Urinary bladder (tissue), 4 donors: ENCODE results near the gene ZNF839. TPM values are rescaled to one million over a fixed set of nuclear protein-coding genes. Genes with fewer than 3 reads are reported as not detected.

ENCODE experiments used
- DNase-seq: peaks from one replicate; pipeline ENCODE4 v3.0.0-alpha.2; 2015; ENCODE audit errors: extremely low spot score
- H3K27ac ChIP-seq: one replicate; pipeline ENCODE4 v1.5.1; 2013; ENCODE audit warnings: low read depth, mild to moderate bottlenecking, moderate library complexity
- H3K36me3 ChIP-seq: one replicate; pipeline ENCODE4 v1.6.1; 2013; ENCODE audit warnings: mild to moderate bottlenecking, moderate library complexity; ENCODE audit not compliant: insufficient read depth
- H3K4me1 ChIP-seq: one replicate; pipeline ENCODE4 v1.6.1; 2013; ENCODE audit warnings: mild to moderate bottlenecking, moderate library complexity; ENCODE audit not compliant: insufficient read depth
- H3K4me3 ChIP-seq: one replicate; pipeline ENCODE4 v1.5.1; 2013; ENCODE audit warnings: low read depth, low read length
- WGBS: extraction: QIAGEN DNeasy Blood & Tissue Kit; methylation state at CpG from one replicate; pipeline ENCODE4 v1.1.7; 2013; 5-methylcytosine and 5-hydroxymethylcytosine counted together
- polyA plus RNA-seq: library from polyadenylated mRNA; stranded (reverse); fragments of 200-250 nt; gene quantifications from one replicate; pipeline ENCODE4 v1.2.3, GENCODE V29; 2013
- total RNA-seq: library from RNA; depleted of rRNA; stranded (reverse); fragments of >200 nt; gene quantifications from one replicate; pipeline ENCODE4 v1.2.3, GENCODE V29; 2014
- donor health status: healthy with polysubstance abuse.
- donor health status: healthy.

The ZNF839 gene
- total RNA-seq, result 10.6 TPM
- polyA plus RNA-seq, result 7.0 TPM

DNA sequence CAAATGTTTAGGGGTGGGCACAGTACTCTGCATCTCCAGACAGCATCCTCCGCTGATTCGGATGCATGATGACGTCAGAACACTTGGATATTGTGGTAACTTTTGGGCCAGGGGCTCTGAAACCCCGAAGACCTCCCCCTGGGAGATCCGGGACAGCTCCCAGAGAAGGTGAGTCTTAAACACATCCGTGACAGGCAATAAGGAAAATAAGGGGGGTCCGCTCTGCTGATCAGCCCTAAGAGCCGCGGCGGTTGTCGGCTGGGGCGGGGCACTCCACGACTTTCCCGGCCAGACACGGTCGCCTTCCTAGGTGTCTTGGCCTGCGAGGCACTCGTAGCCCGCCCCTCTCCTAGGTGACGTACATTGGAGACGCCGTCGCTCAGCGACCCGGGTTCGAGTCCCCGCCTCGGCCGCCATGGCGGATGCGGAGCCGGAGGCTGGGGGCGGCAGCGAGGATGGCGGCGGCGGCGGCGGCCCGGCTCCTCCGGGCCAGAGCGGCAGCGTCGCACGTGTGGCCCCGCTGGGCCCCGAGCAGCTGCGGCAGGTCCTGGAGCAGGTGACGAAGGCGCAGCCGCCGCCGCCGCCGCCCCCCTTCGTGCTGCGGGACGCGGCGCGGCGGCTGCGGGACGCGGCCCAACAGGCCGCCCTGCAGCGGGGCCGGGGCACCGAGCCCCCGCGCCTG is at the start of gene ZNF839:
Gene ZNF839, plus strand, starts transcription at position 396 of the 682 bp plus-strand sequence. Its CDS starts 20 bp downstream, at position 416.
- WGBS, result under 1% methylated on average over 71 of the region's 71 CpGs
- peak; percentile 63 for DNase-seq
- no peaks in the 10 kb centered on the region for H3K36me3 ChIP-seq
- no peaks in the 10 kb centered on the region for H3K4me1 ChIP-seq
- peak within 1 kb of the TSS; percentile 84 for H3K4me3 ChIP-seq
- H3K27ac ChIP-seq, result peak within 1 kb of the TSS; percentile 81

- no peak for DNase-seq
- no peaks in the 10 kb centered on the region for H3K4me1 ChIP-seq
- H3K36me3 ChIP-seq, result no peaks in the 10 kb centered on the region
- H3K4me3 ChIP-seq, result no peak overlapping the region
- 94% methylated on average over 5 of the region's 5 CpGs for WGBS
- H3K27ac ChIP-seq, result no peak overlapping the region
These were observed 47.2 kb upstream of the ZNF839 start for GRCh38 chr14:102272392-102272791.

- Histone ChIP-seq H3K4me3 (no peak overlapping the region), H3K36me3 (no peaks in the 10 kb centered on the region), H3K4me1 (no peaks in the 10 kb centered on the region), H3K27ac (no peak overlapping the region)
- no peak for DNase-seq
- 97% methylated on average over 7 of the region's 7 CpGs for WGBS
These were observed 43.7 kb upstream of the ZNF839 start for GRCh38 chr14:102275866-102276265.

DNA sequence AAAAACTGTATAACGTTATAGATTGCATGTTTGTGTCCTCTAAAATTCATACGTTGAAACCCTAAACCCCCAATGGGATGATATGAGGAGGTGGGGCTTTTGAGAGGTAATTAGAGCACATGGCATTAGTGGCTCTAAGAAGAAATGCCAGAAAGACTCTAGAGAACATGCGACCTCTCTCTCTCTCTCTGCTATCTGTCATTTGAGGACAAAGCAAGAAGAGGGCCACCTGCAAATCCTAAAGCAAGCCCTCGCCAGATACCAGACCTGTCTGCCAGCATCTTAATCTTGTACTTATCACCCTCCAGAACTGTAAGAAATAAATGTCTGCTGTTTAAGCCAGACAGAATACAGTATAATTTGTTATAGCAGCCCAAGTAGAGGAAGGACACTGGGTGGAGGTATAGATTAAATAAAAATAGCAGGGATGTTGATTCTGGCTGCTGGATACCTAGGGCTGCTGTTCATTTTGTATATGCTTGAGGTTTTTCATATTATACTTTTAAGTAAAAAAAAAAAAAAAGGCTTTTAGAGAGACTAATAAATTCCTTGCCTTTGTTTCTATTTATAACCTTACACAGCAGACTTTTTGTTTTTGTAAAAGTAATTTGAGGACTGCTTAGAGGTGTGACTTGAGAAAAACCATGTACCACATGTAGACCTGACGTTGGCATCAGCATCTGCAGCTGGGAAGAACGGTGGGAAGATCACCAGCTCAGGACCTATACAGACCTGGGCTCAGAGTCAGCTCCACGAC is 41.5 kb upstream of the ZNF839 start:
- Histone ChIP-seq H3K27ac (no peak overlapping the region), H3K4me3 (no peak overlapping the region), H3K4me1 (no peaks in the 10 kb centered on the region), H3K36me3 (no peaks in the 10 kb centered on the region)
- DNase-seq, result no peak
- 39% methylated on average over 7 of the region's 7 CpGs for WGBS

- H3K4me3 ChIP-seq, result no peak overlapping the region
- no peaks in the 10 kb centered on the region for H3K4me1 ChIP-seq
- 61% methylated on average over 6 of the region's 6 CpGs for WGBS
These were observed 41.0 kb upstream of the ZNF839 start for GRCh38 chr14:102278631-102278935.

DNA sequence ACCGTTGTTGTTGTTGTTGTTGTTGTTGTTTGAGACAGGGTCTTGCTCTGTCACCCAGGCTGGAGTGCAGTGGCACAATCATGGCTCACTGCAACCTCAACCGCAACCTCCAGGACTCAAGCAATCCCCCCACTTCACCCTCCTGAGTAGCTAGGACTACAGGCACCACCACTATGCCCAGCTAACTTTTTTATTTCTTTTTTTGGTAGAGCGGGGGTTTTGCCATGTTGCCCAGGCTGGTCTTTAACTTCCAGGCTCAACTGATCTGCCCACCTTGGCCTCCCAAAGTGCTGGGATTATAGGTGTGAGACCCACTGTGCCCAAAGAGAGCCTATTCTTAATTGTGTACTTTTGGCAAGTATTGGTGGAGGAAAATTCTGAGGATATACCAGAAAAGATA is 40.3 kb upstream of the ZNF839 start:
- 88% methylated on average over 3 of the region's 3 CpGs for WGBS
- no peak for DNase-seq
- no peak overlapping the region for H3K27ac ChIP-seq
- H3K4me3 ChIP-seq, result no peak overlapping the region
- H3K36me3 ChIP-seq, result no peaks in the 10 kb centered on the region
- no peaks in the 10 kb centered on the region for H3K4me1 ChIP-seq

More at GRCh38 chr14:102278631-102278935, 41.0 kb upstream of the ZNF839 start:
- H3K36me3 ChIP-seq, result no peaks in the 10 kb centered on the region
- no peak overlapping the region for H3K27ac ChIP-seq
- no peak for DNase-seq

DNA sequence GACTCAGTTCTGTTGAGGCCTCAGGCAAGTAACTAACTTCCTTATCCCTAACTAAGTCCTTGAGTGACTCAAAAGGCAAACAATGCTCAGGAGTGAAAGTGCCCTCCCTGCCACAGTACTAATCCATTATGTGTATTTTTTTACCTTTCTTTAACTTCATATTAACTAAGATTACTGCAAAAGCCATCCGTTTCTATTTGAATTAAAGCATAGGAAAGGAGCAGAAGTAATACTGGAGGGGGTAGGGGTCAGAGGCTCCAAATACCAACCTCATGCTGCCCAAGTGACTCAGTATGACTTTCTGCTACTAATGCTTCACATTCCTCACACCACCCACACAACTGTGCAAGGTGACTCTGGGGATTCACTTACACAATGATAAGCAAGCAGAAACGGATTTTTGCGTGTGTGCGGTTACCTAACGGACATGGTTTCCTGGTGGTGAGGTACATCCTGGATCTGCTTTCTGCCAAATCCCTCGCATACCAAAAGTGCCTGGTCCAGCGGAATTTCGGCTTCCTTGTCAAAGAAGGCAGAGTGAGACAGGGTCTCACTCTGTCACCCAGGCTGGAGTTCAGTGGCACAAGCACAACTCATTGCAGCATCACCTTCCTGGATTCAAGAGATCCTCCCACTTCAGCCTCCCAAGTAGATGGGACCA is 39.7 kb upstream of the ZNF839 start:
- no peak for DNase-seq
- Histone ChIP-seq H3K27ac (no peak overlapping the region), H3K36me3 (no peaks in the 10 kb centered on the region), H3K4me1 (no peaks in the 10 kb centered on the region), H3K4me3 (no peak overlapping the region)
- 78% methylated on average over 8 of the region's 8 CpGs for WGBS

GRCh38 chr14:102280376-102280962 is 39.1 kb upstream of the ZNF839 start:
- Histone ChIP-seq H3K4me1 (no peaks in the 10 kb centered on the region), H3K27ac (no peak overlapping the region)
- WGBS, result 94% methylated on average over 8 of the region's 8 CpGs

DNA sequence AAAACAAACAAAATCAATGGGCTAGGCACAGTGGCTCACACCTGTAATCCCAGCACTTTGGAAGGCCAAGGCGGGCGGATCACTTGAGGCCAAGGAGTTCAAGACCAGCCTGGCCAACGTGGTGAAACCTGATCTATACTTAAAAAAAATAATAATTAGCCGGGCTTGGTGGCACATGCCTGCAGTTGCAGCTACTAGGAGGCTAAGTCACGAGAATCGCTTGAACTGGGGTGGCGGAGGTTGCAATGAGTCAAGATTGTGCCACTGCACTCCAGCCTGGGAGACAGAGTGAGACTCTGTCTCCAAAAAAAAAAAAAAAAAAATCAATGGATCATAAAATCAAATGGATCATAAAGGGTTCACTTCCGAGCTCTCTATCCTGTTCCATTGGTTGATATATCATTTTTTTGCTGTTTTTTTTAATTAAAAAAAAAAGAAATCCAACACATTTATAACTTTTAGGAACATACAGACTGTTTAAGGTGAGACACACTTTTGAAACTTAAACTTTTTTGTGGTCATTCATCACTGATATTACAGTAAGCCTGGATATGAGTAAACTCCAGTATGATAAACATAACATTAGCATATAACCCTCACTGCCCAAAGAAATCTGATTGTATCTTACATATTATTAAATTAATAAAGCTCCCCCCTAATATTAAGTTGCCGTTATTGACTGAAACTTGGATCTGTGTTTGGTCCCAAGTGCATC is 36.6 kb upstream of the ZNF839 start:
- 92% methylated on average over 9 of the region's 9 CpGs for WGBS
- H3K36me3 ChIP-seq, result no peaks in the 10 kb centered on the region
- DNase-seq, result no peak
- no peak overlapping the region for H3K27ac ChIP-seq
- no peak overlapping the region for H3K4me3 ChIP-seq
- H3K4me1 ChIP-seq, result no peaks in the 10 kb centered on the region

More at GRCh38 chr14:102280376-102280962, 39.1 kb upstream of the ZNF839 start:
- H3K36me3 ChIP-seq, result no peaks in the 10 kb centered on the region
- DNase-seq, result no peak
- no peak overlapping the region for H3K4me3 ChIP-seq

- no peak overlapping the region for H3K4me3 ChIP-seq
- no peak overlapping the region for H3K27ac ChIP-seq
- H3K4me1 ChIP-seq, result no peaks in the 10 kb centered on the region
- 71% methylated on average over 2 of the region's 2 CpGs for WGBS
- no peaks in the 10 kb centered on the region for H3K36me3 ChIP-seq
- DNase-seq, result no peak
These were observed 35.9 kb upstream of the ZNF839 start for GRCh38 chr14:102283631-102284129.

DNA sequence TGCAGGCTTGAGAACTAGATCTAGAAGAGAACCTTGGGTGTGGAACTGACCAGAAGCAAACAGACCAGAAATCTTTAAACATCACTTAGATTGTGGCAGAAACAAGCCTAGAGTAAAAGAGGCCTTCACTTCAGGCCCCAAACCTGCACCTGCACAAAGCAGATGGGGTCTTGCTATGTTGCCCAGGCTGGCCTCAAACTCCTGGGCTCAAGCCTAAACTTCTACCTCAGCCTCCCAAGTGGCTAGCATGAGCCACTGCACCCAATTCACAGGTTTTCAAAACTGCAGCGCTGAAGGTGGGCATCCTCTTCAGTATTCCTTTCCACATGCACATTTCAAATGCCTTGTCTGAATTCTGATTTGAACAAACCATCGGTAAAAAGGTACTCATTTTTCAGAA is 34.4 kb upstream of the ZNF839 start:
- no peak overlapping the region for H3K27ac ChIP-seq
- no peak overlapping the region for H3K4me3 ChIP-seq
- no peaks in the 10 kb centered on the region for H3K4me1 ChIP-seq
- DNase-seq, result no peak
- no peaks in the 10 kb centered on the region for H3K36me3 ChIP-seq
- WGBS, result 69% methylated on average over 2 of the region's 2 CpGs

- Histone ChIP-seq H3K36me3 (no peaks in the 10 kb centered on the region), H3K4me3 (no peak overlapping the region), H3K4me1 (no peaks in the 10 kb centered on the region), H3K27ac (no peak overlapping the region)
- no peak for DNase-seq
- WGBS, result 97% methylated on average over 2 of the region's 2 CpGs
These were observed 31.4 kb upstream of the ZNF839 start for GRCh38 chr14:102288139-102288538.

- no peaks in the 10 kb centered on the region for H3K4me1 ChIP-seq
- H3K36me3 ChIP-seq, result no peaks in the 10 kb centered on the region
- H3K27ac ChIP-seq, result no peak overlapping the region
- DNase-seq, result no peak
- no peak overlapping the region for H3K4me3 ChIP-seq
- 95% methylated on average over 1 of the region's 1 CpG for WGBS
These were observed 27.1 kb upstream of the ZNF839 start for GRCh38 chr14:102292441-102292840.
